Stimulated activated naive CD8-positive, alpha-beta T cell treated with anti-CD3 and anti-CD28 coated beads, Interleukin-15, amount 100 ng/mL, for 72 hours (primary cell): ENCODE results near the gene DMAP1.
A peak's percentile ranks its signal among the peaks of the same experiment; 100 is the strongest.

Source experiments
- ATAC-seq: fragments of 150-1000 bp; cut with Tn5 transposase; 2 replicates; pipeline ENCODE4 v1.10.0; 2021; ENCODE audit warnings: mild to moderate bottlenecking, moderate library complexity
- DNase-seq, 2 donors: peaks; one replicate each; pipeline ENCODE4 v3.0.0; 2021 to 2022
- H3K27ac Mint-ChIP-seq, 2 donors: one replicate each; pipeline ENCODE4 v1.8.0; 2022; ENCODE audit warnings: mild to moderate bottlenecking in 2 of 2, mixed read lengths in 2 of 2, moderate library complexity in 2 of 2
- H3K27me3 Mint-ChIP-seq: one replicate; pipeline ENCODE4 v1.8.0; 2022; ENCODE audit warnings: mixed read lengths
- H3K4me1 Mint-ChIP-seq: one replicate; pipeline ENCODE4 v1.8.0; 2022; ENCODE audit warnings: mild to moderate bottlenecking, mixed read lengths
- H3K4me3 Mint-ChIP-seq, 2 donors: one replicate each; pipeline ENCODE4 v1.8.0; 2022; ENCODE audit warnings: mild to moderate bottlenecking in 2 of 2, mixed read lengths in 2 of 2, moderate library complexity in 1 of 2
- H3K9me3 Mint-ChIP-seq, 2 donors: one replicate each; pipeline ENCODE4 v1.8.0; 2022; ENCODE audit warnings: mixed read lengths in 2 of 2

DMAP1 gene

GRCh38 chr1:44239961-44240371 is 26.7 kb downstream of the DMAP1 start:
- no peak for ATAC-seq
- Mint-ChIP-seq H3K4me1 (peaks cover 15% of the 10 kb centered on the region), H3K9me3 (no peaks in the 10 kb centered on the region), H3K27me3 (no peaks in the 10 kb centered on the region), H3K27ac (no peak overlapping the region), H3K4me3 (no peak overlapping the region)
- no peak for DNase-seq

- no peaks in the 10 kb centered on the region for H3K27me3 Mint-ChIP-seq
- no peak overlapping the region for H3K4me3 Mint-ChIP-seq
- DNase-seq (no peak), ATAC-seq (no peak)
- no peaks in the 10 kb centered on the region for H3K9me3 Mint-ChIP-seq
- H3K27ac Mint-ChIP-seq, result peak overlapping the region in 1 of 2 donors; percentile 9
- H3K4me1 Mint-ChIP-seq, result peaks cover 15% of the 10 kb centered on the region
Measured at GRCh38 chr1:44240802-44241671, 27.8 kb downstream of the DMAP1 start.

- H3K4me1 Mint-ChIP-seq, result peaks cover 14% of the 10 kb centered on the region
- H3K4me3 Mint-ChIP-seq, result no peak overlapping the region
- ATAC-seq (no peak), DNase-seq (no peak)
- H3K27me3 Mint-ChIP-seq, result no peaks in the 10 kb centered on the region
- no peak overlapping the region for H3K27ac Mint-ChIP-seq
- H3K9me3 Mint-ChIP-seq, result no peaks in the 10 kb centered on the region
Measured at GRCh38 chr1:44242746-44243145, 29.5 kb downstream of the DMAP1 start.

DNA sequence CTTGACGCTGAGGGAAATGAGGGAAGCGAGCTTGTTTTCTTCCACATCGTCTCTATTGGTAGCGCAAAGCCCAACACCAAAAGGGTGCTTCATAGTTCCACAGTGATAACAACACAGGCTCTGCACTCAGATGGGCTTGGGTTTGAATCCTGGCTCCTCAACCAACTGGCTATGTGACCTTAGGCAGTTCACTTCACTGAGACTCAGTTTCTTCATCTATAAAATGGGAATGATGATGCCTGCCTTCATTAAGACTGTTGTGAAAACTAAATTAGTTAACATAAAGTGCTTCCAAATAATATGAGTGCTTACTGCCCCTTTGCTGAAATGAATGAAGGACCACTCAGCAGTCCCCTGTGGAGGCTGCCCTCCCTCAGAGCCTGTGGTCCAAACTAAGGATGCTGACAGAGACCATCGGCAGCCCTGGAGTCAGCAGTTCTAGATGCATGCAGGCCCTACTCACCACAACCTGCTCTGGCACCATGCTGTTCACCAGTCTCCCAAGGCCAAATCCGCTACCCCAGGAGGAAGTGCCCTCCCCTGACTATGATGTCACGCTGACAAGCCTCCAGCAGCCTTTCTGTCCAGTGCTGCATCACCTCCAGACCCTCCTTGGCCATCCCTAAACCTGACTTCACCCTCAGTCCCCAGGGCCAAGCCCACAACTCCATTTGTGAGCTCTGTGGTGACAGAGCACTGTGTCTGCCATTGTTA is 30.7 kb downstream of the DMAP1 start:
- Mint-ChIP-seq H3K27ac (peak overlapping the region in 1 of 2 donors; percentile 84), H3K27me3 (no peaks in the 10 kb centered on the region), H3K4me3 (no peak overlapping the region), H3K4me1 (peaks cover 6% of the 10 kb centered on the region), H3K9me3 (no peaks in the 10 kb centered on the region)
- no peak for DNase-seq
- no peak for ATAC-seq

DNA sequence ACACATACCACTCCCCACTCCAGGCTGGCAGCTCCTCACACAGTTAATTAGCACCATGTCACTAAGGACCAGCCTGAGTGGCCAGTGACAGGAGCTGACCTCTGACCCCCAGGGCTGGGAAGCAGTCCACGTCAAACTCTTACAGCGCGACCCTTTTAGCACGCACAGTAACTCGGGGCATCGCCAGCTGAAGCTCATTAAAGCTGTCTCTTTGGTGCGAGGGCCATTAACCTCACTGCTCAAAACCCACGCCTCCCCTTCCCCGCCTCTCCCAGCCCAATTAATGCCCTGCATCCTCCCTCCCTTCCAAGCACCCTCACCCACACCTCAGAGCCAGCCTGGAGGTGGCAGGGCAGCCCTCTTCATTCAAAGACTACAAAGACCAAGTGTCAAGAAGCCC is 31.7 kb downstream of the DMAP1 start:
- no peaks in the 10 kb centered on the region for H3K27me3 Mint-ChIP-seq
- no peaks in the 10 kb centered on the region for H3K9me3 Mint-ChIP-seq
- peak overlapping the region in 1 of 2 donors; percentile 66 for H3K27ac Mint-ChIP-seq
- DNase-seq, result no peak
- H3K4me1 Mint-ChIP-seq, result no peaks in the 10 kb centered on the region
- no peak for ATAC-seq
- H3K4me3 Mint-ChIP-seq, result no peak overlapping the region

- Mint-ChIP-seq H3K4me1 (no peaks in the 10 kb centered on the region), H3K4me3 (no peak overlapping the region), H3K9me3 (no peaks in the 10 kb centered on the region), H3K27ac (no peak overlapping the region), H3K27me3 (no peaks in the 10 kb centered on the region)
- ATAC-seq (no peak), DNase-seq (no peak)
Measured at GRCh38 chr1:44246806-44247205, 33.5 kb downstream of the DMAP1 start.

GRCh38 chr1:44249543-44249942 is 36.3 kb downstream of the DMAP1 start:
- ATAC-seq (no peak), DNase-seq (no peak)
- H3K4me1 Mint-ChIP-seq, result no peaks in the 10 kb centered on the region
- H3K9me3 Mint-ChIP-seq, result no peaks in the 10 kb centered on the region
- no peak overlapping the region for H3K27ac Mint-ChIP-seq
- H3K27me3 Mint-ChIP-seq, result no peaks in the 10 kb centered on the region
- no peak overlapping the region for H3K4me3 Mint-ChIP-seq

- DNase-seq (no peak), ATAC-seq (no peak)
- H3K27me3 Mint-ChIP-seq, result no peaks in the 10 kb centered on the region
- H3K27ac Mint-ChIP-seq, result no peak overlapping the region
- H3K4me1 Mint-ChIP-seq, result no peaks in the 10 kb centered on the region
- H3K9me3 Mint-ChIP-seq, result no peaks in the 10 kb centered on the region
- H3K4me3 Mint-ChIP-seq, result no peak overlapping the region
Measured at GRCh38 chr1:44250068-44250781, 37.0 kb downstream of the DMAP1 start.

DNA sequence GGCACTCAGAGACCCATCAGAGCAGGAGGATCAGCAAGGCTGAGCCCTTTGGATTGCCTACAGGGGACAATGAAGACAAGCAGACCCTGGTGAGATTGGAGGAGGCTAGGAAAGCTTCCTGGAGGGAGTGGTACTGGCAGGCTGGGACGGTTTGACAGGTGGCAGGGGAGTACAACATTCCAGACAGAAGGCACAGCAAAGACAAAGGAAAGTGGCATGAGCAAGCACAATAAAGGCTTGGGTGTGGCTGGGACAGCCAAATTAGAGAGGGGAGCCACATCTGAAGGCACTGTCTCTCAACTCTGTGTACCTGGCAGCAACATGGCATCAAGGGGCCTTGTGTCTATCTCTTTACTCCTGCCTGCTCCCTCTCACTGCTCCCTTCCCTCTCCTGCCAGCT is 38.2 kb downstream of the DMAP1 start:
- H3K4me1 Mint-ChIP-seq, result no peaks in the 10 kb centered on the region
- no peaks in the 10 kb centered on the region for H3K9me3 Mint-ChIP-seq
- no peak overlapping the region for H3K27ac Mint-ChIP-seq

GRCh38 chr1:44251989-44252671 is 38.9 kb downstream of the DMAP1 start:
- no peaks in the 10 kb centered on the region for H3K27me3 Mint-ChIP-seq

More for the DNA sequence above, 38.2 kb downstream of the DMAP1 start:
- Mint-ChIP-seq H3K27me3 (no peaks in the 10 kb centered on the region), H3K4me3 (no peak overlapping the region)
- ATAC-seq (no peak), DNase-seq (no peak)

GRCh38 chr1:44254392-44254910 is 41.2 kb downstream of the DMAP1 start:
- H3K9me3 Mint-ChIP-seq, result no peaks in the 10 kb centered on the region
- no peak overlapping the region for H3K27ac Mint-ChIP-seq
- ATAC-seq (peak; percentile 93), DNase-seq (peak in 1 of 2 donors; percentile 23)
- H3K27me3 Mint-ChIP-seq, result no peaks in the 10 kb centered on the region
- no peak overlapping the region for H3K4me3 Mint-ChIP-seq
- H3K4me1 Mint-ChIP-seq, result no peaks in the 10 kb centered on the region

More at GRCh38 chr1:44251989-44252671, 38.9 kb downstream of the DMAP1 start:
- no peak for DNase-seq
- no peaks in the 10 kb centered on the region for H3K9me3 Mint-ChIP-seq
- ATAC-seq, result no peak
- no peak overlapping the region for H3K4me3 Mint-ChIP-seq
- H3K4me1 Mint-ChIP-seq, result no peaks in the 10 kb centered on the region
- no peak overlapping the region for H3K27ac Mint-ChIP-seq

DNA sequence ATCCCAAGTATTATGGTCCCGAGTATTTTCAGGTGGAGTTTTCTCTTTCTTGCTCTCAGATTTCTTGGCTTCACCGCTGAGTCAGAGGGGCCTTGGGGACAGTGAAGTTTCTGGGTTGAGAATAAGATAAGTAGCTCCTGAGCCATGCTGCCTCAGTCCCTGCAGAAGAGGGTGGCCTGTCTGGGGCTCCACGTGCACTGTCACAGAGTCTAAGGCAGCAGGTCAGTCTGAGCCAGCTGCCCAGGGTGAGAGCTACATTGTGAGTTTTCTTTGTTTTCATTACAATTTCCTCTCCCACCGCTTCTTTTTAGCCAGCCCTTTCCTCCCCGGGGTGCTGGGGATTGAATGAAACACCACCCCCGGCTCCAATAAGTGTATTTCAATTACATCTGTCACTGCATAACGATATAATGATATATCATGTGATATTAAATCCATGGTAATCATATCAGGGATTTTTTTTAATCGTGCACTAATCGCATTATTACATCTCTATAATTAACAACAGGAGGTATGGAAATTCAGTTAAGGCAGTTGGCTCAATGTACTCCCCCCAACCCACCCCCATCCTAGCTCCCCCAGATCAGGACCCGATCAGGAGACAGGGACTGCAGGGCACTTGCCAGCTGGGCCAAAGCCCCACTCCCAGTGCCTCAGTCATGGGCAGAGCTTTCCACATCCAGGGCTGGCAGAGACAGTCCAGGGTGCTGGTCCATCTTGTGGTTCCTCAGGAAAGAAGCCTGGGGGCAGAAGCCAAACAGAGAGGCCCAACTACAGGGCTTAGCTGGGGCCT is 43.7 kb downstream of the DMAP1 start:
- Mint-ChIP-seq H3K9me3 (no peaks in the 10 kb centered on the region), H3K4me1 (peaks cover 5% of the 10 kb centered on the region), H3K27me3 (no peaks in the 10 kb centered on the region), H3K4me3 (no peak overlapping the region), H3K27ac (no peak overlapping the region)
- no peak for ATAC-seq
- DNase-seq, result no peak

GRCh38 chr1:44259090-44259489 is 45.8 kb downstream of the DMAP1 start:
- Mint-ChIP-seq H3K4me1 (peaks cover 15% of the 10 kb centered on the region), H3K27me3 (no peaks in the 10 kb centered on the region), H3K9me3 (no peaks in the 10 kb centered on the region), H3K27ac (no peak overlapping the region), H3K4me3 (no peak overlapping the region)
- DNase-seq (no peak), ATAC-seq (no peak)

- Mint-ChIP-seq H3K4me3 (no peak overlapping the region), H3K4me1 (peaks cover 32% of the 10 kb centered on the region), H3K27me3 (no peaks in the 10 kb centered on the region), H3K9me3 (no peaks in the 10 kb centered on the region), H3K27ac (peak overlapping the region; percentile 8 to 77)
- ATAC-seq (no peak), DNase-seq (no peak)
Measured at GRCh38 chr1:44260792-44261170, 47.5 kb downstream of the DMAP1 start.
